IMR-90 (cell line): Measurements from ENCODE around the gene CACNA2D1. TPM values are rescaled to one million over a fixed set of nuclear protein-coding genes. Genes with fewer than 3 reads are reported as not detected.

Experiments used
- ATAC-seq: fragments of 200-7000 bp; cut with Tn5 transposase; 2 replicates; pipeline ENCODE4 v1.9.1; 2020; ENCODE audit warnings: low read depth, mild to moderate bottlenecking, moderate library complexity
- BruUV-seq: library from RNA; stranded (reverse); fragments of 400-500 nt; replicated peaks from 2 replicates; lab custom pipeline; 2021; lab: Mats Ljungman, UMichigan
- CTCF ChIA-PET: fragments of 300-600 bp; formaldehyde crosslinking; extraction: SDS; loops from one replicate; lab custom pipeline; 2021; ENCODE audit warnings: antibody characterized with exemption; lab: Yijun Ruan, JAX
- POLR2A ChIA-PET: fragments of 300-600 bp; sonication (Branson Sonifier 250); formaldehyde crosslinking; loops from one replicate; lab custom pipeline; 2022; ENCODE audit warnings: antibody characterized with exemption; ENCODE audit not compliant: unreplicated experiment; lab: Charles Lee
- DNase-seq: peaks from one replicate; pipeline ENCODE4 v3.0.0; 2013
- H2AFZ ChIP-seq: replicated peaks from 2 replicates; pipeline ENCODE3; 2013; ENCODE audit warnings: low read length, mild to moderate bottlenecking; ENCODE audit not compliant: poor library complexity
- H2AK5ac ChIP-seq: 2 replicates; pipeline ENCODE4 v1.6.1; 2013; ENCODE audit warnings: low read depth, low read length, inconsistent platforms
- H2AK9ac ChIP-seq: replicated peaks from 2 replicates; pipeline ENCODE3; 2013; ENCODE audit warnings: mild to moderate bottlenecking, low read depth, low read length, moderate library complexity; ENCODE audit not compliant: poor library complexity
- H2BK120ac ChIP-seq: 2 replicates; pipeline ENCODE4 v1.6.1; 2013; ENCODE audit warnings: low read depth, low read length, inconsistent platforms
- H2BK15ac ChIP-seq: 3 replicates; pipeline ENCODE4 v1.6.1; 2013; ENCODE audit warnings: low read depth, low read length, inconsistent platforms
- H2BK20ac ChIP-seq: 2 replicates; pipeline ENCODE4 v1.6.1; 2013; ENCODE audit warnings: low read depth, mild to moderate bottlenecking, inconsistent platforms, low read length, moderate library complexity
- H2BK5ac ChIP-seq: 2 replicates; pipeline ENCODE4 v1.6.1; 2013; ENCODE audit warnings: mild to moderate bottlenecking, low read depth, low read length, inconsistent platforms; ENCODE audit not compliant: poor library complexity, severe bottlenecking
- H3K14ac ChIP-seq: replicated peaks from 2 replicates; pipeline ENCODE4 v1.6.1; 2013; ENCODE audit warnings: low read depth, low read length, inconsistent platforms
- H3K18ac ChIP-seq: 2 replicates; pipeline ENCODE4 v1.6.1; 2013; ENCODE audit warnings: low read depth, low read length, control low read depth
- H3K23ac ChIP-seq: 2 replicates; pipeline ENCODE4 v1.6.1; 2013; ENCODE audit warnings: low read depth, low read length, inconsistent platforms
- H3K27ac ChIP-seq: 2 replicates; pipeline ENCODE4 v1.5.1; 2013; ENCODE audit warnings: mild to moderate bottlenecking, control low read depth, low read length; ENCODE audit not compliant: insufficient read depth
- H3K27me3 ChIP-seq: 2 replicates; pipeline ENCODE4 v1.6.1; 2013; ENCODE audit warnings: low read length; ENCODE audit not compliant: control insufficient read depth, insufficient read depth
- H3K36me3 ChIP-seq: 2 replicates; pipeline ENCODE4 v1.6.1; 2013; ENCODE audit warnings: low read length, mixed read lengths; ENCODE audit not compliant: control insufficient read depth, insufficient read depth
- H3K4ac ChIP-seq: 2 replicates; pipeline ENCODE4 v1.6.1; 2013; ENCODE audit warnings: low read depth, low read length, inconsistent platforms
- H3K4me1 ChIP-seq: 2 replicates; pipeline ENCODE4 v1.6.1; 2013; ENCODE audit warnings: low read length, mixed read lengths; ENCODE audit not compliant: control insufficient read depth, insufficient read depth
- H3K4me2 ChIP-seq: 2 replicates; pipeline ENCODE4 v1.6.1; 2013; ENCODE audit warnings: low read depth, mild to moderate bottlenecking, control low read depth, low read length, moderate library complexity
- H3K4me3 ChIP-seq: 2 replicates; pipeline ENCODE4 v1.5.1; 2013; ENCODE audit warnings: low read depth, mild to moderate bottlenecking, control low read depth, low read length, moderate library complexity; ENCODE audit not compliant: insufficient read depth
- H3K56ac ChIP-seq: 2 replicates; pipeline ENCODE4 v1.6.1; 2013; ENCODE audit warnings: low read length, inconsistent platforms; ENCODE audit not compliant: insufficient read depth; ENCODE audit errors: extremely low read depth
- H3K79me1 ChIP-seq, 2 experiments: 2 replicates each; pipeline ENCODE4 v1.6.1; 2013; ENCODE audit warnings: low read length in 2 of 2, inconsistent platforms in 1 of 2, low read depth in 1 of 2
- H3K9ac ChIP-seq: 2 replicates; pipeline ENCODE4 v1.6.1; 2013; ENCODE audit warnings: low read depth, low read length, control low read depth
- H3K9me1 ChIP-seq: 2 replicates; pipeline ENCODE4 v1.6.1; 2013; ENCODE audit warnings: low read length, inconsistent platforms; ENCODE audit not compliant: insufficient read depth
- H3K9me3 ChIP-seq: 2 replicates; pipeline ENCODE4 v1.6.1; 2013; ENCODE audit warnings: low read length; ENCODE audit not compliant: control insufficient read depth, insufficient read depth
- H4K20me1 ChIP-seq: 2 replicates; pipeline ENCODE4 v1.6.1; 2013; ENCODE audit warnings: low read length, inconsistent platforms; ENCODE audit not compliant: insufficient read depth
- H4K5ac ChIP-seq: 2 replicates; pipeline ENCODE4 v1.6.1; 2013; ENCODE audit warnings: mild to moderate bottlenecking, low read depth, low read length, control low read depth
- H4K8ac ChIP-seq, 2 experiments: 2 replicates each; pipeline ENCODE4 v1.6.1; 2013; ENCODE audit warnings: low read depth in 2 of 2, low read length in 2 of 2, control low read depth in 1 of 2, inconsistent platforms in 1 of 2
- H4K91ac ChIP-seq: 2 replicates; pipeline ENCODE4 v1.6.1; 2013; ENCODE audit warnings: low read depth, low read length, inconsistent platforms; ENCODE audit not compliant: insufficient read depth
- BHLHE40 ChIP-seq: fragments of 150-350 bp; IDR thresholded peaks from 2 replicates; pipeline ENCODE4 v1.6.1; 2016; ENCODE audit warnings: mild to moderate bottlenecking, low read depth, low read length
- CEBPB ChIP-seq: IDR thresholded peaks from 2 replicates; pipeline ENCODE4 v1.6.1; 2012; ENCODE audit warnings: low read depth, low read length, improper control_type of control experiment
- CHD1 ChIP-seq: IDR thresholded peaks from 2 replicates; pipeline ENCODE4 v1.6.1; 2012; ENCODE audit warnings: low read depth, low read length, improper control_type of control experiment
- CTCF ChIP-seq: conservative IDR thresholded peaks from 2 replicates; pipeline ENCODE4 v1.5.1; 2012; ENCODE audit warnings: mild to moderate bottlenecking, low read depth, low read length, improper control_type of control experiment
- ELK1 ChIP-seq: fragments of 150-350 bp; IDR thresholded peaks from 2 replicates; pipeline ENCODE4 v1.6.1; 2016; ENCODE audit warnings: low read depth, mild to moderate bottlenecking, low read length, moderate library complexity, borderline replicate concordance
- FOS ChIP-seq: fragments of 150-350 bp; IDR thresholded peaks from 2 replicates; pipeline ENCODE4 v1.6.1; 2016; ENCODE audit warnings: low read depth, low read length
- MAFK ChIP-seq: IDR thresholded peaks from 2 replicates; pipeline ENCODE4 v1.6.1; 2012; ENCODE audit warnings: low read depth, low read length, improper control_type of control experiment
- MXI1 ChIP-seq: IDR thresholded peaks from 2 replicates; pipeline ENCODE4 v1.6.1; 2012; ENCODE audit warnings: low read depth, mild to moderate bottlenecking, low read length, moderate library complexity, borderline replicate concordance
- NFE2L2 ChIP-seq: fragments of 150-350 bp; IDR thresholded peaks from 2 replicates; pipeline ENCODE4 v1.6.1; 2016; ENCODE audit warnings: low read depth, mild to moderate bottlenecking, low read length
- POLR2A ChIP-seq: IDR thresholded peaks from 2 replicates; pipeline ENCODE4 v1.6.1; 2012; ENCODE audit warnings: mild to moderate bottlenecking, low read depth, low read length
- RAD21 ChIP-seq: IDR thresholded peaks from 2 replicates; pipeline ENCODE4 v1.6.1; 2012; ENCODE audit warnings: low read length, improper control_type of control experiment
- RCOR1 ChIP-seq: IDR thresholded peaks from 2 replicates; pipeline ENCODE4 v1.6.1; 2012; ENCODE audit warnings: mild to moderate bottlenecking, low read length, improper control_type of control experiment; ENCODE audit not compliant: insufficient replicate concordance
- RFX5 ChIP-seq: IDR thresholded peaks from 2 replicates; pipeline ENCODE4 v1.8.0; 2012; ENCODE audit warnings: low read depth, mild to moderate bottlenecking, low read length, moderate library complexity
- USF2 ChIP-seq: fragments of 150-350 bp; IDR thresholded peaks from 2 replicates; pipeline ENCODE4 v1.6.1; 2017; ENCODE audit warnings: mild to moderate bottlenecking, antibody characterized with exemption, low read length, low read depth
- WGBS, 2 experiments: methylation state at CpG; one replicate each; pipeline versions ENCODE4 v1.1.5 to v1.1.7; 2013; ENCODE audit warnings: missing lambda C conversion rate in 2 of 2; ENCODE audit not compliant: insufficient read length in 1 of 2; ENCODE audit errors: extremely low coverage in 2 of 2; 5-methylcytosine and 5-hydroxymethylcytosine counted together
- dilution Hi-C: fragments of 300-500 bp; cut with HindIII; formaldehyde crosslinking; loops from one replicate; pipeline ENCODE4 v1.14.3; 2018; ENCODE audit warnings: low sequenced_read_pairs; ENCODE audit not compliant: unreplicated experiment
- in situ Hi-C: fragments of 300-500 bp; cut with MboI; formaldehyde crosslinking; loops from 3 replicates; pipeline ENCODE4 v1.14.3; 2019; ENCODE audit warnings: low sequenced_read_pairs, inconsistent platforms, mixed read lengths
- intact Hi-C: fragments of 100-400 bp; cut with micrococcal nuclease; formaldehyde crosslinking; loops from 2 replicates; pipeline ENCODE4 v1.10.0; 2022
- polyA plus RNA-seq, 3 experiments: library from polyadenylated mRNA; depleted of rRNA; stranded (reverse); fragments of >200 nt; gene quantifications; 2 replicates each; pipeline ENCODE4 v1.2.3, GENCODE V29; 2012; ENCODE audit warnings: low replicate concordance in 1 of 3
- total RNA-seq: library from RNA; depleted of rRNA; stranded (reverse); fragments of >200 nt; gene quantifications from 2 replicates; pipeline ENCODE4 v1.2.3, GENCODE V29; 2012

Gene CACNA2D1
- total and polyA plus RNA-seq, 2 of the 4 experiments (the other 2 are of a cell fraction), result 5.8 to 21.9 TPM

- in situ Hi-C loops, result loop anchor here (10.0 to 25.0 kb wide), 3 partner anchors 174 to 742 kb away; no protein-coding TSS in a partner anchor
- no peaks in the 10 kb centered on the region for H3K27me3 ChIP-seq
Measured at GRCh38 chr7:82229164-82229563, 214.4 kb downstream of the CACNA2D1 start.

More at GRCh38 chr7:82229164-82229563, 214.4 kb downstream of the CACNA2D1 start:
- Histone ChIP-seq H3K36me3 (no peaks in the 10 kb centered on the region), H3K79me1 (peaks cover 0 to 6% of the 10 kb centered on the region in 2 experiments; a peak in 1 of 4 replicates), H3K4me3 (no peak overlapping the region), H3K18ac (no peak overlapping the region), H3K9ac (no peak overlapping the region), H4K8ac (no peak overlapping the region), H3K9me1 (no peaks in the 10 kb centered on the region), H4K5ac (no peak overlapping the region), H2BK20ac (no peak overlapping the region), H2BK120ac (no peak overlapping the region), H3K9me3 (no peaks in the 10 kb centered on the region), H3K56ac (no peak overlapping the region), H3K23ac (no peak overlapping the region), H3K4me1 (0 out of 2 replicates have a peak, but pooled peaks cover 1% of the 10 kb centered on the region), H3K4me2 (no peak overlapping the region), H4K91ac (no peak overlapping the region), H4K20me1 (no peaks in the 10 kb centered on the region), H3K4ac (no peak overlapping the region), H2AK5ac (no peak overlapping the region), H3K27ac (no peak overlapping the region), H3K14ac (no peak overlapping the region), H2AK9ac (no peak overlapping the region), H2BK5ac (no peak overlapping the region), H2BK15ac (no peak overlapping the region), H2AFZ (no peak overlapping the region)
- ATAC-seq, result no peak
- TF ChIP-seq RCOR1 (no peak), USF2 (no peak), FOS (no peak), NFE2L2 (no peak), CHD1 (no peak), CEBPB (no peak), BHLHE40 (no peak), MAFK (no peak), RFX5 (no peak), MXI1 (no peak), ELK1 (no peak), RAD21 (no peak), POLR2A (no peak), CTCF (no peak)
- POLR2A ChIA-PET, result no interaction called here
- CTCF ChIA-PET, result no interaction called here
- no TSS peak for BruUV-seq
- dilution Hi-C loops (no loop called here), intact Hi-C loops (no loop called here)
- WGBS, 2 experiments, result 100% methylated on average over 1 of the region's 2 CpGs; no CpG with 5 or more reads in 1 of the 2 experiments
- no peak for DNase-seq
